Activated T-helper 1 cell treated with anti-CD3 and anti-CD28 coated beads, Interleukin-12 subunit alpha, Interleukin-12 subunit beta, Interleukin-2, Interleukin-4 antibody, amounts not matched to agents 30 ng/mL and 10 ng/mL and 1 ng/mL, durations not matched to agents 14 hours and 24 hours and 36 hours (primary cell): ENCODE data around the gene EXT2. TPM values are rescaled to one million over a fixed set of nuclear protein-coding genes. Genes with fewer than 3 reads are reported as not detected.

Experiments used
- DNase-seq: peaks from one replicate; pipeline ENCODE4 v3.0.0; 2021; ENCODE audit warnings: low spot score
- H3K27ac Mint-ChIP-seq: one replicate; pipeline ENCODE4 v1.8.0; 2021; ENCODE audit warnings: mild to moderate bottlenecking, mixed read lengths
- H3K27me3 Mint-ChIP-seq: one replicate; pipeline ENCODE4 v1.8.0; 2022; ENCODE audit warnings: mild to moderate bottlenecking, moderate library complexity, mixed read lengths; ENCODE audit not compliant: insufficient read depth
- H3K36me3 Mint-ChIP-seq: one replicate; pipeline ENCODE4 v1.8.0; 2021; ENCODE audit warnings: low read depth, mixed read lengths
- H3K4me1 Mint-ChIP-seq: one replicate; pipeline ENCODE4 v1.8.0; 2021; ENCODE audit warnings: low read depth, mixed read lengths
- H3K4me3 Mint-ChIP-seq: one replicate; pipeline ENCODE4 v1.8.0; 2021; ENCODE audit warnings: mild to moderate bottlenecking, moderate library complexity, mixed read lengths
- H3K9me3 Mint-ChIP-seq: one replicate; pipeline ENCODE4 v1.8.0; 2021; ENCODE audit warnings: mixed read lengths
- intact Hi-C: fragments of 100-400 bp; cut with micrococcal nuclease; formaldehyde crosslinking; loops from one replicate; pipeline ENCODE4 v1.15.1; 2024
- total RNA-seq: library from RNA; stranded (reverse); gene quantifications from 2 replicates; pipeline ENCODE4 v1.2.3, GENCODE V29; 2022

Gene EXT2
- total RNA-seq, 1 donor from 2014 or later: 35.6 TPM

DNA sequence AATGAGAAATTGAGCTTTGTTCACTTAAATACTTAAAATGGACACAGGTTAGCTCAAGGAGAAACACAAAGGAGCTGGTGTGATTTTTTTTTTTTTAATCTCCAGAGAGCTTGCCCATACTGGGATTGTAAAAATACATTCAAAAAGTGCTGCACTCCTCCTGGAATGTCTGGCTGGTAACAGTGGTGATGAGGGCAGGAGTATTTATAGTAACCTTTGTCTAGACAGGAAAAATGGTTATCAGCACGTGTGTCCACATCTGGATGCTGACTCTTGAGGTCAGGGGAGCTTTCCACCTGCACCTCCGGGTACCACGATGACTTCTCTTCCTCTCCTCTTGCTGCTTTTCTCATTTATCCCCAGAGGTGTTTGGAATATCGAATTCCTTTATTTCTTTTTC, 30.1 kb downstream of the EXT2 start:
- Mint-ChIP-seq H3K4me1 (no peaks in the 10 kb centered on the region), H3K9me3 (no peaks in the 10 kb centered on the region), H3K36me3 (peaks cover 28% of the 10 kb centered on the region), H3K4me3 (no peak overlapping the region), H3K27me3 (no peaks in the 10 kb centered on the region), H3K27ac (no peak overlapping the region)
- intact Hi-C loops: no loop called here
- DNase-seq: no peak

DNA sequence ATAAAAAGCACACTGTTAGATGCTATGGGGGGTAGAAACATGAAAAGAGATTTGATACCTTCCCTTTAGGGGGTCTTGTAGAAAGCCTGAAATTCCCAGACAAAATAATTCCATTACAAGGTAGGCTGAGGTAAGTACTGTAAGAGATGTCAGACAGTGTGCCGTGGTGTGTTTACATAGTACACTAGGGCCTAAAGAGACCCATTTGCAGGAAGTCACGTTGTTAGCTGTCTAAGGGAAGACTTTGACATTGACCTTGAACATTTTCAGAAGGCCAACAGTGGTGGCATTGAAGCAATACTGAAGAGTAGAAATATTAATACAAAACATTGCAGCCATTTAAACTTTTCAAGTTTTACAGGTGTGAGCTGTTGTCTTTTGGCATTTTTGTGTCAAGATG, 30.8 kb downstream of the EXT2 start:
- Mint-ChIP-seq H3K9me3 (no peaks in the 10 kb centered on the region), H3K27me3 (no peaks in the 10 kb centered on the region), H3K36me3 (peaks cover 27% of the 10 kb centered on the region), H3K4me3 (no peak overlapping the region), H3K4me1 (no peaks in the 10 kb centered on the region), H3K27ac (no peak overlapping the region)
- intact Hi-C loops: no loop called here
- no peak for DNase-seq

DNA sequence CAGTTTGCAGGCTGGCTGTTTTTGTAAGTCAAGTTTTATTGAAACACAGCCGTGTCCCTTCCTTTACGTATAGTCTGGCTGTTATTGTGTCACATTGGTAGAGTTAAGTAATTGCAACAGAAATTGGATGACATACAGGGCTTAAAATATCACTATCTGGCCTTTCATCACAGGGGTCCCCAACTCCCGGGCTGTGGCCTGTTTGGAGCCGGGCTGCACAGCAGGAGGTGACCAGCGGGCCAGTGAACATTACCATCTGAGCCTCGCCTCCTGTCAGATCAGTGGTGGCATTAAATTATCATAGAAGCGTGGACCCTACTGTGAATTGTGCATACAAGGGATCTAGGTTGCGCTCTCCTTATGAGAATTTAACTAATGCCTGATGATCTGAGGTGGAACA, 31.7 kb downstream of the EXT2 start:
- H3K4me1 Mint-ChIP-seq: no peaks in the 10 kb centered on the region
- H3K27me3 Mint-ChIP-seq: no peaks in the 10 kb centered on the region
- no peak for DNase-seq
- H3K36me3 Mint-ChIP-seq: peaks cover 24% of the 10 kb centered on the region
- no peaks in the 10 kb centered on the region for H3K9me3 Mint-ChIP-seq
- intact Hi-C loops: no loop called here
- no peak overlapping the region for H3K27ac Mint-ChIP-seq
- H3K4me3 Mint-ChIP-seq: no peak overlapping the region

DNA sequence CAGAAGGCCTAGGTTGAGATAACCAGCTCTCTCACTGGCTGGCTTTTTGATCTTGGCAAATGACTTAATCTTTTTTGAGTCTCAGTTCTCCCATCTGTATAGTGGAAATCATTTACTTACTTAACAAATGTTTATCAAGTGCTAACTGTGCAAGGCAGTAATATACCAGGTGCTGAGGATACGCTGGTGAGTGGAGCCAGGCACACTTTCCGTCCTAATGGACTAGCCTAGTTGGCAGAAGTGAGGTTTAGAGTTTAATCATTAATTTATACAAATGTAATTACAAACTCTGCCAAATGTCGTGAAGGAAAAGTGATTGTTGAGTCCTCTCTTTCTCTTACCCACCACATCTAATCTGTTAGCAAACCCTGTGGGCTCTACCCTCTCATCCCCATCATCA, 33.3 kb downstream of the EXT2 start:
- no peak for DNase-seq
- Mint-ChIP-seq H3K36me3 (peaks cover 26% of the 10 kb centered on the region), H3K27ac (no peak overlapping the region), H3K4me3 (no peak overlapping the region), H3K9me3 (no peaks in the 10 kb centered on the region), H3K4me1 (no peaks in the 10 kb centered on the region), H3K27me3 (no peaks in the 10 kb centered on the region)
- intact Hi-C loops: no loop called here

DNA sequence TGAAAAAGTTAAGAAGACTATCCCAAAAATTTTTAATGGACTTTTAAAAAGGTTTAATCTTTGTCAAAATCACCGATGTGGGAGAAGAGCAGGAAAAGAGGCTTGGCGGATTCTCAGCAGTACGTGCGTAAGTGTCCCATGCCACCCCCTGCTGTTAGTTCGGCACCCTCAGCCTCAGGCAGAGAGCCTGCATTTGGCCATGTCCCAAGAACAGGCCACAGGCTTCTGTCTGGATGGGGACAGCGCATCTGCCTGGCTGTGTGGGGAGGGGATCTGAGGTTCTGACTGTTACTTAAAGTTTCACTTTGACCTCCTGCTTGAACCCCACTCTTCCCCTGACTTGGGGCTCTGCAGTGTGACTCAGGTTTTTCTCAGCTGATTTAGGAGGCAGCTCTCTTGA, 35.3 kb downstream of the EXT2 start:
- Mint-ChIP-seq H3K27ac (no peak overlapping the region), H3K27me3 (no peaks in the 10 kb centered on the region), H3K36me3 (peaks cover 27% of the 10 kb centered on the region), H3K9me3 (no peaks in the 10 kb centered on the region), H3K4me1 (no peaks in the 10 kb centered on the region), H3K4me3 (no peak overlapping the region)
- no peak for DNase-seq
- intact Hi-C loops: loop anchor here (10.0 kb wide), 1 partner anchor 154 kb away; no protein-coding TSS in a partner anchor

DNA sequence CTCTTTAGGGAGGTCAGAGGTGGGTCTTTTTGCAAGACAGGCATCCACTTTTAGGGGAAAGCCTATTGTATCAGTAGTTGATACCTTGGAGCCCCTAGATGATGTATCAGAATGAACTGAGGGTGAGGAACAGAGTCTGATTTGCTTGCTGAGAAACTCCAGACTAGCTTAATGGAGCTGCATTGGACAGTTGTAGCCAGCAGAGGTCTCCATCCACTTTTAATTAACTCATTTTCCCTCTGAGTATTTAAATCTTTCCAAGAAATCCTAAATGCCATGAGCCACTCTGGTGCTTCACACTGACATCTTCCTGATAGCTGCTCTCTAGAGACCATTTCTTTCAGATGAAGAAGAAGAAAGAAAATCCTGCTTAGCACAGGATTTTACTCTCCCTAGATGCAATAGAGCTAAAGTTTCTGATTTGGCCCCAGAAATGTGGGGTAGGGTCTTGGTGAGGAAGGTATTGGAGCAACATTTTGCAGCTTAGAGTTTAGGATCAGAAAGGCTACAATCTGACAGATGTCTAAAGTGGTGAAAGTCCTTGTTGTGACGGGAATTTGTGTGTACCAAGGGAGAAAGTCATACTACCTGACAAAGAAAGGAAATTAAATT, 38.0 kb downstream of the EXT2 start:
- H3K27me3 Mint-ChIP-seq: no peaks in the 10 kb centered on the region
- DNase-seq: no peak
- H3K4me3 Mint-ChIP-seq: no peak overlapping the region
- H3K4me1 Mint-ChIP-seq: no peaks in the 10 kb centered on the region
- peaks cover 14% of the 10 kb centered on the region for H3K36me3 Mint-ChIP-seq
- no peak overlapping the region for H3K27ac Mint-ChIP-seq
- intact Hi-C loops: loop anchor here (1.0 to 10.0 kb wide), 2 partner anchors 151 to 405 kb away; no protein-coding TSS in a partner anchor
- no peaks in the 10 kb centered on the region for H3K9me3 Mint-ChIP-seq

DNA sequence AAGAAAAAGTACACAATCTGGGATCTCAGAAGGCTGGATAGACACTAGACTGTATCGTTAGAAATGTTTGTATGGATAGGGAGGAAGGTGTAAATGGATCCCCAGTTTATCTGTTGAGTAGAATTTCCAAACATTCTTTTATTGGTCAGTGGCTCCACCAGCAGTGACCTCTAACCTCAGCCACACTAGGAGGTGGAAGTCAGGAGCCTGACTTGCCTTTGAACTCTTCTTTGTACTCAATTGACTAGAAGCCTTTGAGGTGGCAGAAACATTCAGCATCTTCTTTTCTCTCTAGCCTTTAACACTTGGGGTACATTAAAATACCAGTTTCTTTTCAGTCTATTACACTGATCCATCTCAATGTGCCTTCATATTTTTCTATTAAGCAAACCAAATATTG, 39.1 kb downstream of the EXT2 start:
- no peak overlapping the region for H3K27ac Mint-ChIP-seq
- no peaks in the 10 kb centered on the region for H3K27me3 Mint-ChIP-seq
- no peaks in the 10 kb centered on the region for H3K4me1 Mint-ChIP-seq
- DNase-seq: no peak
- peaks cover 13% of the 10 kb centered on the region for H3K36me3 Mint-ChIP-seq
- intact Hi-C loops: loop anchor here (10.0 kb wide), 1 partner anchor 150 kb away; no protein-coding TSS in a partner anchor
- no peak overlapping the region for H3K4me3 Mint-ChIP-seq
- H3K9me3 Mint-ChIP-seq: no peaks in the 10 kb centered on the region

DNA sequence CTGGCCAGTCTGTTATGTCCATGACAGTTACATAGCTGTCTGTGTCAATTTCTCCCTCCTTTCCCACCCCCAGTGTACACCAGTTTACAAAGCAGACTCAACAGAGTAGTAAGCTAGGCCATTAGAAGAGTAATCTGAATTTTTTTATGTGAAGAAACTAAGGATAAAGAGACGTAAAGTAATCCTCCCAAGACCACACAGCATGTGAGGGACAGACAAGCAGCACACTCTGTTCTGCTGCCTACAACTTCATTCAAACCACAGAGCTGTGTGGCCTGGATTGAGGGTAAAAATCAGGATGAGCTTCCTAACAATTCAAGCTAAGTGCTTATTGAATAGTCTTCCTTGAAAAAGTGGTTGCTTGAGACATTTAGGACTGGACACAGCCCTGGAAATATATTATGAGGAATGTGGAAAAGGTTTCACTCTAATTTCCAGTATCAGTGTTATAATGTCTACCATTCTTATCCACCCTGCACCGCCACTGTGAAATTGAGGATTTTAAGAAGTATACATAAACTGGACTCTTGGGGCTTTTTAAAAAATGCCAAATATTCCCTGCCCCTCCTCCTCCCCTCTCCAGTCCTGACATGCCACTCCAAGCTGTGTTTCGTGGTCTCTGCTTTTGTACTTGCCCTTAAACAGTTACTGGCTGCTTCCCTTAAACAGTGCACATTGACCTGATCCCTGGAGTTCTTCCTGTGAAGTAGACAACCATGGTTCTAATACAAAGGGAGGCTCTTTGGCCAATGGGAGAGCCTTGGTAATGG, 40.9 kb downstream of the EXT2 start:
- Mint-ChIP-seq H3K36me3 (peaks cover 9% of the 10 kb centered on the region), H3K4me3 (no peak overlapping the region), H3K27me3 (no peaks in the 10 kb centered on the region), H3K9me3 (no peaks in the 10 kb centered on the region), H3K4me1 (no peaks in the 10 kb centered on the region), H3K27ac (no peak overlapping the region)
- intact Hi-C loops: loop anchor here (10.0 kb wide), 1 partner anchor 148 kb away; no protein-coding TSS in a partner anchor
- no peak for DNase-seq

DNA sequence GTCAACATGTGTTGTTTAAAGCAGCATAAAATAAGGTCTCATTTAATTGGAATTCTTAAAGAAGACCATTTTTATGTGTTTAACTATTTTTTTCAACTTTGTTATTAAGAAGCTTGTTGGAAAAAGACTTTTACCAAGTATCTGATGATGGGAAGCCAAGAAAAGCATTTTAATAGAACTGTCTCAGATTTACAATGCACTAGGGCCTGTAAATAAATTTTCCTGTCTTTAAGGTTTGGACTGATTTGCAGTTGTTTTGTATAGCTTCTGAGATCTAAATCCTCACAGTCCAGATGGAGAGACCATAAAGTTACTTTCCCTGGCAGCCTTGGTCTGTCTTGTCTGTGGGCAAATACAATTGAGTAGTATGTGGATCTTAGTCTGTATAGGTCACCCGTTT, 41.6 kb downstream of the EXT2 start:
- Mint-ChIP-seq H3K4me1 (no peaks in the 10 kb centered on the region), H3K27me3 (no peaks in the 10 kb centered on the region), H3K9me3 (no peaks in the 10 kb centered on the region), H3K4me3 (no peak overlapping the region), H3K36me3 (peaks cover 8% of the 10 kb centered on the region), H3K27ac (no peak overlapping the region)
- intact Hi-C loops: loop anchor here (10.0 kb wide), 1 partner anchor 148 kb away; no protein-coding TSS in a partner anchor
- no peak for DNase-seq

DNA sequence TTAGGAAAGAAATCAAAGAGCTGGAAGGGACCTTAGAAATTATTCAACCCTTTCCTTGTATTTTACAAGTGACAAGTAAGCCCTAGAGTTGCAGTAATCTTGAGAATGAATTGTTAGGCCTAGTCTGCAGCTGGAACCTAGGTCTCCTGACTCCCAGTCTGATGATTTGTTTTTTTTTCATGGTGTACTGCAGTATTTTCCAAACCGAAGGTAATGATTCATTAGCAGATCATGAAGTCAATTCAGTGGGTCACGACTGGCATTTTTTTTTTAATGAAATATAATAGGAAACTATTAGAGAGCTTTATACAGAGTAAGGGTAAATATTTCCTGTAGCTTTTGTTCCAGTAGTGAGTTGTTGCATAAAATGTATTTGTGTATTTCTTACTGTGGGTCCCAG, 42.8 kb downstream of the EXT2 start:
- Mint-ChIP-seq H3K27ac (no peak overlapping the region), H3K4me1 (no peaks in the 10 kb centered on the region), H3K4me3 (no peak overlapping the region), H3K27me3 (no peaks in the 10 kb centered on the region), H3K36me3 (peaks cover 8% of the 10 kb centered on the region), H3K9me3 (no peaks in the 10 kb centered on the region)
- no peak for DNase-seq
- intact Hi-C loops: loop anchor here (10.0 kb wide), 1 partner anchor 147 kb away; no protein-coding TSS in a partner anchor

DNA sequence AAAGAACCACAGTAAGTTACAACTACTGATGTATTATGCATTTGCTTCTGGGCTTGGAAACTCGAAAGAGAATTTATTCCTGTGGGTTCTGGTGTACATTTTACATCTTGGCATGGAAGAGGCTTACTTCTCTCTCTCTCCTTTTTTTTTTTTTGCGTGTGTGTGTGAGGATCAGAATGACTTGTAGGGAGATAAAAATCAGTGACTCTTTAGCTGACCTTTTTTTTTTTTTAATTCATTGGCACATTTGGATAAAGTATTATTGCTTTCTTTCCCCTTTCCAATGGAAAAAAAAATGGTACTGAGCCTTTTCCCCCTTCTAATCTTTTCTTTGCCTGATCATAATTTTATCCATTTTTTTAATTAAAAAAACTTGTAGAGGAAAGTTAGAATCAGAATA, 43.5 kb downstream of the EXT2 start:
- peaks cover 9% of the 10 kb centered on the region for H3K36me3 Mint-ChIP-seq
- intact Hi-C loops: loop anchor here (10.0 kb wide), 1 partner anchor 146 kb away; no protein-coding TSS in a partner anchor
- DNase-seq: no peak
- no peaks in the 10 kb centered on the region for H3K27me3 Mint-ChIP-seq
- no peaks in the 10 kb centered on the region for H3K4me1 Mint-ChIP-seq
- no peak overlapping the region for H3K4me3 Mint-ChIP-seq
- H3K9me3 Mint-ChIP-seq: no peaks in the 10 kb centered on the region
- H3K27ac Mint-ChIP-seq: no peak overlapping the region

DNA sequence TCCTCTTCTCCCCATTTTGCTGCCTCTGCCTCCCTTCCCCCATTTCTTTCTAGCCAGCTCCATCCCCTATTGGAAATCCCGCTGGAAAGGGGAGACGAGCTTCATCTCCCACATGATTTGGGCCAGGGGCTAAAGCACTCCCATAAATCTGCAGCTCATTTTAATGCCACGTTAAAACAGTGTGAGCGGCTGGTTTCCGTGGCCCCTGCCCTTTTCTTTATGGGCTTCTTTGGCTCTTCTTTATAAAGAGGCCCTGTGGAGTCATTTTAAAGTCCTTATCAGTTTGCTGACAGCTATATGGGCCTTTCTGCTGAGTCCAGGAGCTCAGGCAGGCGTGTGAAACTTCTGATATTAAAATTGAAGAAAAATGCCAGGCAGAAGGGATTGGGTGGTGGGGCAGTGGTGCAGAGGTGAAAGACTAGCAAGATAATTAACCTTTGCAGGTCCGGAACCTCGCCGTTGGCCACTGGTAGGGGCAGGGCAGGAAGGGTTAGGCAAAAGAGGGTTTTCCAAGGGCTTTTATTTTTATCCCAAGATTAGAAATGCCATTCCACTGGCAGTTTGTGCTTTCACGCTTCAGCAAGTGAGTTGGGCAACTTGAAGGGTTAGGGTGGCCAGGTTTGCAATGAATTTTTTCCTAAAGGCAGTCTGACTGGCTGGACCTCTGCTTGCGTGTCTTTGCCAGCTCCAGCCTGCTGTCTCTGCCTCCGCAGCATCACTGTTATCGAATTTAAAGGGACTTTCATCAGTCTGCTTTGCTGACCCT, 44.3 kb downstream of the EXT2 start:
- H3K4me3 Mint-ChIP-seq: no peak overlapping the region
- no peaks in the 10 kb centered on the region for H3K4me1 Mint-ChIP-seq
- H3K9me3 Mint-ChIP-seq: no peaks in the 10 kb centered on the region
- H3K27me3 Mint-ChIP-seq: no peaks in the 10 kb centered on the region
- no peak for DNase-seq
- intact Hi-C loops: loop anchor here (10.0 kb wide), 1 partner anchor 145 kb away; no protein-coding TSS in a partner anchor
- peaks cover 5% of the 10 kb centered on the region for H3K36me3 Mint-ChIP-seq
- H3K27ac Mint-ChIP-seq: no peak overlapping the region

DNA sequence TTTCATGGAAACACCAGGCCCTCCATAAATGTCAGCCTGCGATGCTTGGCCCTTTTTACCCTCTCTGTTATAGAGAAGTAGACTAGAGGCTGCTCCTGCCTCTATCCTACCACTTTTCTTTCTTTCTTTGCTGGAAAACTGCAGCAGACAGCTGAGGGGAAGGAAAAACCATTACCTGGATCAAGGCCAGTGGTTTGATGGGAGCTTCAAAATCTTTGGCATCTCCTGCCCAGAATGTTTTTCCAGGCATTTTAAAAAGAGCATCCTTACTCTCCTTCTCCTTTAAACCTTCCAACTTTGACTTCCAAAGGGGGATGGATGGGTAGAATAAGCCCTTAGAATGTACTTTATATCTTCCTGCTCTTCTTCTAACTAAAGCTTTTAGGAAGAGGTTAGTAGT, 44.9 kb downstream of the EXT2 start:
- no peak for DNase-seq
- no peaks in the 10 kb centered on the region for H3K9me3 Mint-ChIP-seq
- no peaks in the 10 kb centered on the region for H3K27me3 Mint-ChIP-seq
- intact Hi-C loops: no loop called here
- H3K4me3 Mint-ChIP-seq: no peak overlapping the region
- H3K36me3 Mint-ChIP-seq: peaks cover 9% of the 10 kb centered on the region
- no peaks in the 10 kb centered on the region for H3K4me1 Mint-ChIP-seq
- no peak overlapping the region for H3K27ac Mint-ChIP-seq
